Right hindlimb (tissue), 1 donor: ENCODE results near the gene TBC1D23.
"Not testable (repeated sequence)": the region's sequence is repeated elsewhere in the genome, so short reads cannot be mapped to it uniquely, and the experiment has no call there.

Experiments used
- DNase-seq: peaks from one replicate; pipeline ENCODE4 v3.0.0-alpha.2; 2018

The TBC1D23 gene

DNA sequence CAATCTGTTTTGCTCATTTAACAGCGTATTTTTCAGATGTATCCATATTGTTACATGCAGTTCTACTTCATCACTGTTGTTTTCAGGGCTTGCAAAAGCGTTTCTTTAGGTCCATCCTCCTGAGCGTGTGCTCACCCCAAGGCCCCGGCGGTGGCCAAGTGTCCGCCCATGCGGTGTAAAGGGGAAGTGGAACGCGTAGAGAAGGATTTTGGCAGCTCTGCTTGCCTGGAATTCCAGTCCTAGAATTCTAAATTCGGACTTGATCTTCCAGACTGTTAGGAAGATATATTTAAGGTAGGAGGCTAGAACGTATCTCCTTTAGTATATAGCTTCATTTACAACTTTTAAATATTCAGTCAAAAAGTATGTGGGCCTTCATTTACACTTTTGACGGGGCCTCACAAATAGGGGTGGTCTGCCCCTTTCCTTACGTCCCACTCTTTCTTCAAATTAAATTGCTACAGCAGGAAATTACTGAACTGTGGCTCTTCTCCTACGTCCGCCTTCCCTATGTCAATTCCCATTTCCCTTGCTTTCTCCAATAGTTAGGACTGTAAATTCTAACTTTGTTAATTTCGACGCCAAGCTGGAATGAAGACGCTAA, 609 bp upstream of the TBC1D23 start:
- DNase-seq = peak; percentile 88

- no peak for DNase-seq
Observed at GRCh38 chr3:100261485-100261903, 702 bp downstream of the TBC1D23 start.

DNA sequence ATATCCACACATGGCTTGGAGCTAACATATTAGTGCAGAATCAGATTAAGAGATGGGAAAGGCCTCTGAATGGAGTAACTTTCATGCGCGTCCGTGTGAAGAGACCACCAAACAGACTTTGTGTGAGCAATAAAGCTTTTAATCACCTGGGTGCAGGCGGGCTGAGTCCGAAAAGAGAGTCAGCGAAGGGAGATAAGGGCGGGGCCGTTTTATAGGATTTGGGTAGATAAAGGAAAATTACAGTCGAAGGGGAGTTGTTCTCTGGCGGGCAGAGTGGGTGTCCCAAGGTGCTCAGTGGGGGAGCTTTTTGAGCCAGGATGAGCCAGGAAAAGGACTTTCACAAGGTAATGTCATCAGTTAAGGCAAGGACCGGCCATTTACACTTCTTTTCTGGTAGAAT, 2.1 kb downstream of the TBC1D23 start:
- DNase-seq = not testable (repeated sequence)

DNA sequence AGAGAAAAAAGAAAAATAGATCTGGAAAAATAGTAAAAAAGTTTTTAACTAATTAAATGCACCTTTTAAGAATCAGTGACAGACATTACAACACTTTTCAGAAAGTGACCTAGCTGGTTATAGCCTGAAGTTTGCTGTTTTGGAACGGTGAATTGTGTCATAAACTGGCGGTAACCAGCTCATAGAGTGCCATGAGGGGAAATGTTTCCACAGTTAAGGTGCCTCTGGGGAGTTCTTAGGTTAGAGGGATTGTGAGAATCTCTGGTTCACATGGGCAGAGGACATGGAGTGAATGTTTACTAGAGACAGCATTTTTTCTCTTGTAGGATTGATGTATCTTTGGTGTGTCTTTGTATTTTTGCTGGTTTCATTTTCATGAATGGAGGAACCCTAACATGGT, 2.8 kb downstream of the TBC1D23 start:
- DNase-seq = no peak

GRCh38 chr3:100264242-100264641, 3.5 kb downstream of the TBC1D23 start:
- DNase-seq = no peak

DNA sequence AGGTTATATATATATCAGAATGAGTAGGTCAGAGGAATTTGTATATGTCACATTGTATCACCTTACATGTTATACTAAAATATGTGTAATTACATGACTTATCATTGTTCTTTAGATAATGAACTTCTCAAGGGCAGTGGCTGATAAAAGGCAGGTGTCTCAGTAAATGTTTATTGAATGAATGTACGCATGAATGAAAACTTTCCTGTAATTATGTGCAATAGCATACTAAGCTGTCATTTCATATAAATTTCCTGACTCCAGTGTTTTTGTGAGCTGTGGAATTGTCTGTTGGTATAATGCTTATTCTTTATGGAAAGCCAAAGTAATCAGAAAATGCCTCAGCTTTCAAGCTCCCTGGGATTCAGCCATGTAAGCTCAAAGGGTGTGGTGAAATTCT, 4.2 kb downstream of the TBC1D23 start:
- no peak for DNase-seq

GRCh38 chr3:100266531-100266930, 5.7 kb downstream of the TBC1D23 start:
- no peak for DNase-seq

GRCh38 chr3:100268156-100268555, 7.4 kb downstream of the TBC1D23 start:
- DNase-seq = no peak

- DNase-seq = no peak
Observed at GRCh38 chr3:100269001-100269400, 8.2 kb downstream of the TBC1D23 start.

DNA sequence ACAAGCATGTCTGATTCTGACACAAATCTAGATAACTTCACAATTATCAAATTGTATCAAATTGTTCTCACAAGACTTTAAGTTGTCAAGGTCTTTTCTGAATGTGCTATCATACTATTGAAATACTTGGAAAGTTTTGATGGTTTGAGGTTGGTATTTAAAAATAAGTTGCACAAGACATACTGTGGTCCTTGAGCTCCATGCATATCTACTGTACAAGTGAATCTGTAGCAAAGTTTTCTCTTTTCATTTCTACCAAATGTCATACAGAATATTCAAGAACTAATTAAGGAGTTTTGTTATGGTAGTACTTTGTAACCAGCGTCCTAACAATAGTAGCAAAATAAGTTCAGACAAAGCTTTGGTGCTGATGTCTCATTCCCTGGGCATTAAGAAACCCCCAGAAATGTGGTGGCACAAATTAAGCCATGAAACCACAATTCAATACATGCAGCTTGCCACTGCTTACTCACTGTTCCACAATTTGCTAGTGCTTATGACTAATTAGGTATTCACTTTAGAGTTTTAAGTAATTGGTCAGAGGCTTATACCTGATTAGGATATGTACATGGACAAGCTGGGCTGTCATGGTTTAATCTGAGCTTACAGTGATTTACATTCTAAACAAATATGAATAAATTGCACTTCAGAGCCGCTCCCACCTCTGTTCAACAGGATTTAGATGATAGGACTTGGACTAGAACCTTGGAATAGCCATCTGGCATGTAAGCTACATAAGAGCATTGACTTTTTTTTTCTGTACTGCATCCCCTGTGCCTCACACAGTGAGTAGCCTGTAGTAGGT, 8.8 kb downstream of the TBC1D23 start:
- DNase-seq = no peak

- DNase-seq = no peak
Observed at GRCh38 chr3:100270215-100270583, 9.4 kb downstream of the TBC1D23 start.

- DNase-seq = no peak
Observed at GRCh38 chr3:100271522-100271921, 10.7 kb downstream of the TBC1D23 start.

- not testable (repeated sequence) for DNase-seq
Observed at GRCh38 chr3:100272797-100273611, 12.2 kb downstream of the TBC1D23 start.

GRCh38 chr3:100274361-100274760, 13.6 kb downstream of the TBC1D23 start:
- no peak for DNase-seq

DNA sequence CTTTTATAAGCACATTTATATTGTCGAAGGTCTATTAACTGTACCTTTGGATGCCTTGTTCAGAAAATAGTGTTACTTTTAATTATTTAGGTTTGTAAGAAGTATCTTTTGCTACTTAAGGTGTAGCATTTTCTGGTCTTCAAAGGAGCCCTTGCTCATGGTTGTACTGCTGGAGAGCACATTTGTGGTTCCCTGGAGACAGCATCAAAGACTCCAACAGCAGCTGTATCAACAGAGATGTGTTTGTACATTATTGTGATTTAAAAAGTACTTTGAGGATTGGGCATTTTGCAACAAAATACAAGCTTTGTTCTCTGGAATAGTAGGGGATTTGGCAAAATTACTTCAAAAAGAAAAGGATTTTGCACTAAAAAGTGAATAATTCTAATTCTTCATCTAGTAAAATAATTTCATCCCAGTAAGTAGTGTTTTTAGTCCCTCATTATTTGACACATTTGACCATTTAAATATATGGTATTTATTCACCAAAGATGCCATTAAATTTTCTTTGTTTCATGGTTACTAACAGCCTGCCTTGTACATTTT, 16.5 kb downstream of the TBC1D23 start:
- DNase-seq = no peak

DNA sequence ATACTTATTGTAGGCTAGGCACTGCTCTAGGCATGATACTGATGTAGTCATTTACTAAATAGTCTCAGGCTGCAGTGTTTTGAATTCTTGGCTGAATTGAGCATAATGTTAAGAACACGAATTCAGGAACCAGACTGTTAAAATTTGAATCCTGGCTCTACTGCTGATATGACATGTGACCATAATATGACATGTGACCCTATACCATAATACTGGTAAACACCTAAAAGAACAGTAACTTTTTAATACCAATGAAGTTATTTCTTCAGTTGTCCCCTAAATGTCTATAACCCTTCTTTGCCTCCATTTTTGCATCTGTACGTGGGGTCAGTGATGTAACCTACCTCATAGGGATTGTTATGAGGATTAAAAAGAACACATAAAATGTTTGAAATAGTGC, 18.1 kb downstream of the TBC1D23 start:
- DNase-seq = no peak

- DNase-seq = no peak
Observed at GRCh38 chr3:100288288-100288894, 27.6 kb downstream of the TBC1D23 start.

- DNase-seq = no peak
Observed at GRCh38 chr3:100289339-100289738, 28.5 kb downstream of the TBC1D23 start.

GRCh38 chr3:100295089-100295488, 34.3 kb downstream of the TBC1D23 start:
- no peak for DNase-seq

- no peak for DNase-seq
Observed at GRCh38 chr3:100297784-100298183, 37.0 kb downstream of the TBC1D23 start.

- no peak for DNase-seq
Observed at GRCh38 chr3:100299016-100299415, 38.2 kb downstream of the TBC1D23 start.

GRCh38 chr3:100306695-100307094, 45.9 kb downstream of the TBC1D23 start:
- DNase-seq = no peak

- no peak for DNase-seq
Observed at GRCh38 chr3:100310355-100310965, 49.7 kb downstream of the TBC1D23 start.
